Endothelial cell of umbilical vein (primary cell): Measurements from ENCODE around the gene TRIP10.

Experiments
- CTCF ChIP-seq, 2 donors: IDR thresholded peaks; 1 replicate in 1 of 2; 2 replicates in 1 of 2; pipeline ENCODE4 v1.5.1; 2011; ENCODE audit warnings: low read length in 2 of 2, mild to moderate bottlenecking in 2 of 2, moderate library complexity in 2 of 2, control low read depth in 1 of 2, inconsistent platforms in 1 of 2, low read depth in 1 of 2; ENCODE audit not compliant: insufficient read depth in 1 of 2; ENCODE audit errors: extremely low read depth in 1 of 2
- EZH2 ChIP-seq: IDR thresholded peaks from 2 replicates; pipeline ENCODE4 v1.6.1; 2012; ENCODE audit warnings: borderline replicate concordance, low read depth, mild to moderate bottlenecking, moderate library complexity, low read length, inconsistent platforms; ENCODE audit not compliant: severe bottlenecking
- GATA2 ChIP-seq: IDR thresholded peaks from 2 replicates; pipeline ENCODE4 v1.7.0; 2011; ENCODE audit warnings: low read depth, mild to moderate bottlenecking, moderate library complexity, mixed read lengths, low read length; ENCODE audit not compliant: insufficient read length, insufficient read depth
- POLR2A ChIP-seq: IDR thresholded peaks from 2 replicates; pipeline ENCODE4 v1.6.1; 2012; ENCODE audit warnings: low read depth, mild to moderate bottlenecking, control low read depth, low read length
- POLR2AphosphoS5 ChIP-seq: IDR thresholded peaks from 2 replicates; pipeline ENCODE4 v1.6.1; 2012; ENCODE audit warnings: low read depth, mild to moderate bottlenecking, control low read depth, low read length, moderate library complexity; ENCODE audit not compliant: insufficient read depth
- TF ChIP-seq, protein P1 (sequence below): IDR thresholded peaks from 2 replicates; pipeline ENCODE4 v1.6.1; 2011; ENCODE audit not compliant: insufficient read depth, insufficient read length

DNA sequence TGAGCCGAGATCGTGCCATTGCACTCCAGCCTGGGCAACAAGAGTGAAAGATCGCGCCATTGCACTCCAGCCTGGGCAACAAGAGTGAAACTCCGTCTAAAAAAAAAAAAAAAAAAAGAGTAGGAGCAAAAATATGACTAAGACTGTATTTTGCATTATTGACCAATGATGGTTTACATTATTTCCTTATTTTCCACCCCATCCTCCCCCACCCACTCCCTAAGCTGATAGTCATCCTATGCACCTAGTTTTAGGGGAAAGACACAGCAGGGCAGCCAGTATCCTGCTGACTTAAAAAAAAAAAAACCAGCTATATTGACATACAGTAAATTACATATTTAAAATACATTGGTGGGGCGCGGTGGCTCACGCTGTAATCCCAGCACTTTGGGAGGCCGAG lies 58.2 kb downstream of the TRIP10 start:
- no peak for TF ChIP-seq CTCF (IDR thresholded peaks at IDR 0.05; ENCODE audit: extremely low read depth in 1 of 2, insufficient read depth in 1 of 2, low read depth in 1 of 2, low read length in 2 of 2)
- TF ChIP-seq, protein P1, sequence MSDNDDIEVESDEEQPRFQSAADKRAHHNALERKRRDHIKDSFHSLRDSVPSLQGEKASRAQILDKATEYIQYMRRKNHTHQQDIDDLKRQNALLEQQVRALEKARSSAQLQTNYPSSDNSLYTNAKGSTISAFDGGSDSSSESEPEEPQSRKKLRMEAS, result no peak
- TF ChIP-seq POLR2A, result no peak
- no peak for TF ChIP-seq POLR2AphosphoS5
- no peak for TF ChIP-seq EZH2
- no peak for TF ChIP-seq GATA2
